GM12892 (cell line): Measurements from ENCODE around the gene ARID1B.

Experiments
- POLR2A ChIP-seq: IDR thresholded peaks from 2 replicates; pipeline ENCODE4 v1.6.1; 2011; ENCODE audit warnings: low read depth, low read length, control low read depth
- POLR2AphosphoS5 ChIP-seq: IDR thresholded peaks from 2 replicates; pipeline ENCODE4 v1.6.1; 2011; ENCODE audit warnings: low read depth, low read length, control low read depth
- TAF1 ChIP-seq: IDR thresholded peaks from 2 replicates; pipeline ENCODE4 v1.6.1; 2011; ENCODE audit warnings: low read depth, mild to moderate bottlenecking, control low read depth, low read length, borderline replicate concordance

DNA sequence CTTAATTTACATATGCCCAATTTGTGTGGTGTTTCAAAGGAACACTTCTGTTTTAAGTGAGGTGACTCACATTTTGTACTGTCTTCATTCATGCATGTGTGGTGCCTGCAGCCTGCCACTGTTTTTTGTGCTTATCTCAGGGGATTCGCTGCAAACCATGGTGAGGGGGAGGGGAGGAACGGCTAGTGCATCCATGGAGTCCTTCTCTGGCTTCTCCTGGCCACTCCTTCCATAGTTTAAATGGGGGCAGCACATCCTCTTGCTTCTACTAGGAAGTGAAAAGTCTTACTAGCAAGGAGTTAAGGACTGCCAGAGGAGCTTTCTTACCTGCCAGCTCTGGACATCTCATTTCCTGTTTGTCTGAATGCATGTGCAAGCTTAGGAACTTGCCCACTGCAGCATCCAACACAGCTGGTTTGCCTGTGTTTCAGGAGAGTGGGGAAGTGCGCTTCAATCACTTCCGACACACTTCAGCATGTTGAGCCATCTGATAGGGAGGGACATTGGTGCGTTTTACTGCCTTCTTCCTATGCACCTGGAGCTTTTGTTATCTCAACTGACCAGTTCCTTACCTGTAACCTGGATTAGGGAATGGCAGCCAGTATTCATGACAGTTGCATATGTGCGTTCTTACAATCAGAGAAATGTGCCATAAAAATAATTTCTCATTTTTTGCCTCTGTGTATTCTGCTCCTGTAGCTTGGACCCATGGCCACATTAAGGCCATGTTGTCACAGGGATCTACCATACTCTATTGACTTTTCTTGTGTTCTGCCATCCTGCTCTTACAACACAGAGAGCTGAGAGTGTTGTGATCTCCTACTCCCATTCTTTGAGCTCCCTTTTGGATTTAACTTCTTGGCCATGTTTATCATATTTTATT lies 211.3 kb downstream of the ARID1B start:
- TF ChIP-seq TAF1, result no peak
- TF ChIP-seq POLR2A, result no peak
- TF ChIP-seq POLR2AphosphoS5, result no peak
